MCF 10A (cell line): ENCODE data around the gene ZNF544. TPM values are rescaled to one million over a fixed set of nuclear protein-coding genes. Genes with fewer than 3 reads are reported as not detected.

Source experiments
- BruUV-seq: library from RNA; stranded (reverse); fragments of 400-500 nt; replicated peaks from 2 replicates; lab custom pipeline; 2021; lab: Mats Ljungman, UMichigan
- CTCF ChIA-PET: fragments of 300-600 bp; sonication (Branson Sonifier 250); formaldehyde crosslinking; extraction: SDS; loops from one replicate; lab custom pipeline; 2021; ENCODE audit warnings: antibody characterized with exemption, inconsistent platforms; lab: Yijun Ruan, JAX
- POLR2A ChIA-PET: fragments of 300-600, 350-650 bp; sonication (Branson Sonifier 250); formaldehyde crosslinking; extraction: SDS; loops from one replicate; lab custom pipeline; 2020; ENCODE audit warnings: antibody characterized with exemption, inconsistent platforms; lab: Yijun Ruan, JAX
- DNase-seq: peaks from one replicate; pipeline ENCODE4 v3.0.0-alpha.2; 2018; ENCODE audit not compliant: unreplicated experiment
- H3K27ac Mint-ChIP-seq: one replicate; pipeline ENCODE4 v1.8.0; 2022; ENCODE audit warnings: mild to moderate bottlenecking, low read depth, mixed read lengths; ENCODE audit not compliant: unreplicated experiment
- H3K27me3 Mint-ChIP-seq: one replicate; pipeline ENCODE4 v1.8.0; 2022; ENCODE audit warnings: mixed read lengths; ENCODE audit not compliant: insufficient read depth, unreplicated experiment
- H3K36me3 Mint-ChIP-seq: one replicate; pipeline ENCODE4 v1.8.0; 2022; ENCODE audit warnings: mild to moderate bottlenecking, moderate library complexity, mixed read lengths; ENCODE audit not compliant: insufficient read depth, unreplicated experiment
- H3K4me1 Mint-ChIP-seq: one replicate; pipeline ENCODE4 v1.8.0; 2022; ENCODE audit warnings: mixed read lengths; ENCODE audit not compliant: insufficient read depth, unreplicated experiment
- H3K4me3 Mint-ChIP-seq: one replicate; pipeline ENCODE4 v1.8.0; 2022; ENCODE audit warnings: mild to moderate bottlenecking, moderate library complexity, mixed read lengths; ENCODE audit not compliant: unreplicated experiment
- H3K9me3 Mint-ChIP-seq: one replicate; pipeline ENCODE4 v1.8.0; 2022; ENCODE audit warnings: mixed read lengths; ENCODE audit not compliant: unreplicated experiment
- intact Hi-C: fragments of 100-400 bp; cut with micrococcal nuclease; formaldehyde crosslinking; loops from 2 replicates; pipeline ENCODE4 v1.14.1; 2022
- total RNA-seq: library from RNA; stranded (reverse); gene quantifications from 2 replicates; pipeline ENCODE4 v1.2.3, GENCODE V29; 2022
- TF ChIP-seq, protein P1 (sequence below): fragments of 200-600 bp; IDR thresholded peaks from one replicate; pipeline ENCODE4 v1.8.0; 2022; ENCODE audit warnings: antibody characterized with exemption, mild to moderate bottlenecking; ENCODE audit not compliant: unreplicated experiment

Gene ZNF544
- total RNA-seq, 1 experiment from 2014 or later, result 42.3 TPM

DNA sequence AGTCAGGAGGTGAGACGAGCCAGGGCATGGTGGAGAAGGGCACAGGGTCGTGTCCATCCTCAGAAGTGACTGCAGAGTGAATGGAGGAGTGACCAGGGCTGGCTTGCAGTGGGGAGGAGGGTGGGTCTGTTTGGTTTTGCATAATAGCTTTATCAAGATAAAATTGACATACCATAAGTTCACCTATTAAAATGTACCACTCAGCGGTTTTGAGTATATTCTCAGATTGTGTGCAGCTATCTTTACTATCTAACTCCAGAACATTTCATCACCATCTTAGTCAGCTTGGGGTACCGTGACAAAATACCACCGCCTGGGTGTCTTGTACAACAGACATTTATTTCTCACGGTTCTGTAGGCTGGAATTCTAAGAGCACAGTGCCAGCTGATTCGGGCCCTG, 63.2 kb downstream of the ZNF544 start:
- H3K27ac Mint-ChIP-seq, result no peak overlapping the region
- no peak overlapping the region for H3K4me3 Mint-ChIP-seq
- intact Hi-C loops, result no loop called here
- H3K36me3 Mint-ChIP-seq, result peaks cover 95% of the 10 kb centered on the region
- DNase-seq, result no peak
- ChIA-PET POLR2A (interaction anchor here (1.6 kb wide), 1 partner anchor 13 kb away, joined by 3 read pairs; the partner anchor contains the start of gene ERVK3-1), CTCF (interaction anchor here (0.5 to 1.9 kb wide), 2 partner anchors 12 to 629 kb away, joined by 4 to 5 read pairs; no protein-coding TSS in a partner anchor)
- TF ChIP-seq, protein P1, sequence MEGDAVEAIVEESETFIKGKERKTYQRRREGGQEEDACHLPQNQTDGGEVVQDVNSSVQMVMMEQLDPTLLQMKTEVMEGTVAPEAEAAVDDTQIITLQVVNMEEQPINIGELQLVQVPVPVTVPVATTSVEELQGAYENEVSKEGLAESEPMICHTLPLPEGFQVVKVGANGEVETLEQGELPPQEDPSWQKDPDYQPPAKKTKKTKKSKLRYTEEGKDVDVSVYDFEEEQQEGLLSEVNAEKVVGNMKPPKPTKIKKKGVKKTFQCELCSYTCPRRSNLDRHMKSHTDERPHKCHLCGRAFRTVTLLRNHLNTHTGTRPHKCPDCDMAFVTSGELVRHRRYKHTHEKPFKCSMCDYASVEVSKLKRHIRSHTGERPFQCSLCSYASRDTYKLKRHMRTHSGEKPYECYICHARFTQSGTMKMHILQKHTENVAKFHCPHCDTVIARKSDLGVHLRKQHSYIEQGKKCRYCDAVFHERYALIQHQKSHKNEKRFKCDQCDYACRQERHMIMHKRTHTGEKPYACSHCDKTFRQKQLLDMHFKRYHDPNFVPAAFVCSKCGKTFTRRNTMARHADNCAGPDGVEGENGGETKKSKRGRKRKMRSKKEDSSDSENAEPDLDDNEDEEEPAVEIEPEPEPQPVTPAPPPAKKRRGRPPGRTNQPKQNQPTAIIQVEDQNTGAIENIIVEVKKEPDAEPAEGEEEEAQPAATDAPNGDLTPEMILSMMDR, result no peak
- no peaks in the 10 kb centered on the region for H3K4me1 Mint-ChIP-seq
- H3K27me3 Mint-ChIP-seq, result no peaks in the 10 kb centered on the region
- peaks cover 35% of the 10 kb centered on the region for H3K9me3 Mint-ChIP-seq
- BruUV-seq, result no TSS peak

DNA sequence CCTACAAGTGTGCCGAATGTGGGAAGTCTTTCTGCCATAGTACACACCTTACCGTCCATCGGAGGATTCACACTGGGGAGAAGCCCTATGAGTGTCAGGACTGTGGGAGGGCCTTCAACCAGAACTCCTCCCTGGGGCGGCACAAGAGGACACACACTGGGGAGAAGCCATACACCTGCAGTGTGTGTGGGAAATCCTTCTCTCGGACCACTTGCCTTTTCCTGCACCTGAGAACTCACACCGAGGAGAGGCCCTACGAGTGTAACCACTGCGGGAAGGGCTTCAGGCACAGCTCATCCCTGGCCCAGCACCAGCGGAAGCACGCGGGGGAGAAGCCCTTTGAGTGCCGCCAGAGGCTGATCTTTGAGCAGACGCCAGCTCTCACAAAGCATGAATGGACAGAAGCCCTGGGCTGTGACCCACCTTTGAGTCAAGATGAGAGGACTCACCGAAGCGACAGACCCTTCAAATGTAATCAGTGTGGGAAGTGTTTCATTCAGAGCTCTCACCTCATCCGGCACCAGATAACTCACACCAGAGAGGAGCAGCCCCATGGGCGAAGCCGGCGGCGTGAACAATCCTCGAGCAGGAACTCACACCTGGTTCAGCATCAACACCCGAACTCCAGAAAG, 66.1 kb downstream of the ZNF544 start:
- Mint-ChIP-seq H3K36me3 (peaks cover 79% of the 10 kb centered on the region), H3K27ac (no peak overlapping the region), H3K4me1 (no peaks in the 10 kb centered on the region), H3K4me3 (no peak overlapping the region), H3K9me3 (peaks cover 35% of the 10 kb centered on the region), H3K27me3 (no peaks in the 10 kb centered on the region)
- no TSS peak for BruUV-seq
- TF ChIP-seq, protein P1, result no peak
- ChIA-PET POLR2A (no interaction called here), CTCF (interaction anchor here (1.1 kb wide), 1 partner anchor 39 kb away, joined by 3 read pairs; no protein-coding TSS in a partner anchor)
- intact Hi-C loops, result no loop called here
- DNase-seq, result no peak

DNA sequence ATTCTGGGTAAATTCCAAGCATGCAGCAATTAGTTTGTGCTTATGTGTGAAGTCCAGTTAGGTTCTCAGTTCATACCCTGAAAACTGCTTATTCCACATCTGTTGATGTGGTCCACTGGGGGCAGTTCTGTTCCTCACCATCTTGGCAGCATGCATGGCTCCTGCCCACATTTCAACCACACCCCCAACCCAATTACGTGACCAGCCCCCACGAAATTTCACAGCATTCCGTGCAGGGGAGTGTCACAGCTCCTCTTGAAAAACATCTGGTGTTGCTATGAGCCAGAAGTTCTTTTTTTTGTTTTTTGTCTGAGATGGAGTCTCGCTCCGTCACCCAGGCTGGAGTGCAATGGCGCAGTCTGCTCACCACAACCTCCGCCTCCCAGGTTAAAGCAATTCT, 67.4 kb downstream of the ZNF544 start:
- CTCF ChIA-PET, result interaction anchor here (1.1 kb wide), 1 partner anchor 38 kb away, joined by 3 read pairs; no protein-coding TSS in a partner anchor

DNA sequence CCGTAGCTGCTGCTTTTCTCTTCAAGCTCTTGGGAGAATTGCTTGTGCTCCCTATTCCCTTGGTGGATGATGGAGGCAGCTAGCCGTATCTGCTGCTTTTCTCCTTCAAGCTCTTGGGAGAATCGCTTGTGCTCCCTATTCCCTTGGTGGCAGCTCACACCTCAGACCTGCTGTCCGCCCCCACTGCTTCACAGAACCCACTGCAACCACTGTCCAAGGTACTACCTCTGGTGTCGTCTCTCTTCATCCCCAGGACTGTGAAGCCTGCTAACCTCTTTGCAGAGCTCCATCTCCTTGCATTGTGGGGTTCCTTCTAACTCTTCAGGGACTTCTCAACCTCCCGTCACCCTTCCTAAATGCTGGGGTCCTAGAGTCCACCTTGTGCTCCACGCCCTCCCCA, 71.9 kb downstream of the ZNF544 start:
- CTCF ChIA-PET, result interaction anchor here (0.5 to 1.1 kb wide), 2 partner anchors 9 to 21 kb away, joined by 3 read pairs; no protein-coding TSS in a partner anchor
- no TSS peak for BruUV-seq
- Mint-ChIP-seq H3K9me3 (no peaks in the 10 kb centered on the region), H3K36me3 (peaks cover 48% of the 10 kb centered on the region), H3K4me3 (no peak overlapping the region), H3K27ac (no peak overlapping the region), H3K27me3 (no peaks in the 10 kb centered on the region), H3K4me1 (peaks cover 5% of the 10 kb centered on the region)
- TF ChIP-seq, protein P1, result no peak
- POLR2A ChIA-PET, result interaction anchor here (1.0 to 1.6 kb wide), 3 partner anchors 21 to 33 kb away, joined by 3 to 4 read pairs (median 4); partner anchors contain the start of gene ZSCAN22
- DNase-seq, result no peak
- intact Hi-C loops, result no loop called here

More for the DNA sequence above, 67.4 kb downstream of the ZNF544 start:
- TF ChIP-seq, protein P1, result no peak
- no TSS peak for BruUV-seq
- no peak overlapping the region for H3K4me3 Mint-ChIP-seq
- H3K27me3 Mint-ChIP-seq, result no peaks in the 10 kb centered on the region
- H3K36me3 Mint-ChIP-seq, result peaks cover 78% of the 10 kb centered on the region
- H3K4me1 Mint-ChIP-seq, result no peaks in the 10 kb centered on the region
- H3K9me3 Mint-ChIP-seq, result peaks cover 34% of the 10 kb centered on the region
- intact Hi-C loops, result no loop called here
- POLR2A ChIA-PET, result interaction anchor here (1.4 kb wide), 1 partner anchor 9 kb away, joined by 3 read pairs; the partner anchor contains the start of gene ERVK3-1
- H3K27ac Mint-ChIP-seq, result no peak overlapping the region
- no peak for DNase-seq
